Keratinocyte (primary cell): ENCODE measurements around the gene LEKR1.
"Not testable (repeated sequence)": the region's sequence is repeated elsewhere in the genome, so short reads cannot be mapped to it uniquely, and the experiment has no call there.

Experiments used
- CTCF ChIP-seq, 3 experiments: IDR thresholded peaks in 1 of 3; conservative IDR thresholded peaks in 1 of 3; optimal IDR thresholded peaks in 1 of 3; 2 replicates in 2 of 3; 3 replicates in 1 of 3; pipeline versions ENCODE3 to v1.5.1; 2011; ENCODE audit warnings: low read length in 3 of 3, mild to moderate bottlenecking in 3 of 3, moderate library complexity in 2 of 3, control low read depth in 1 of 3, inconsistent platforms in 1 of 3; ENCODE audit not compliant: insufficient read depth in 2 of 3; ENCODE audit errors: extremely low read depth in 1 of 3
- EZH2 ChIP-seq: IDR thresholded peaks from one replicate; pipeline ENCODE4 v1.6.1; 2012; ENCODE audit warnings: inconsistent platforms, mild to moderate bottlenecking, low read length, moderate library complexity

DNA sequence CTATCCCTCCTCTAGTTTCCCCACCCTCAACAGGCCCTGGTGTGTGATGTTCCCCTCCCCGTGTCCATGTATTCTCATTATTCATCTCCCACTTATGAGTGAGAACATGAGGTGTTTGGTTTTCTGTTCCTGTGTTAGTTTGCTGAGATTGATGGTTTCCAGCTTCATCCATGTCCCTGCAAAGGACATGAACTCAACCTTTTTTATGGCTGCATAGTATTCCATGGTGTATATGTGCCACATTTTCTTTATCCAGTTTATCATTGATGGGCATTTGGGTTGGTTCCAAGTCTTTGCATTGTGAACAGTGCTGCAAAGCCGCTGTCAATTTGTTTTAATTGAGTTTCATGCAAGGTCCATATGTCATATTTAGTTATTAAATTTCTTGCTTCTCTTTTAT is 88.1 kb downstream of the LEKR1 start:
- TF ChIP-seq EZH2; CTCF (optimal IDR thresholded peaks at IDR 0.05 in 1 of 3, IDR thresholded peaks at IDR 0.05 in 1 of 3, conservative IDR thresholded peaks at IDR 0.05 in 1 of 3; ENCODE audit: extremely low read depth in 1 of 3, insufficient read depth in 2 of 3, low read length in 3 of 3): not testable (repeated sequence)
